GM21423 (cell line): ENCODE data around the gene VWA8.

Experiments
- ATAC-seq: cut with Tn5 transposase; IDR thresholded peaks from one replicate; pipeline ENCODE4 v1.9.1; 2021; ENCODE audit warnings: mild to moderate bottlenecking, moderate library complexity; ENCODE audit not compliant: unreplicated experiment

VWA8 gene

GRCh38 chr13:41960637-41961465 lies at the start of gene VWA8:
TSS of gene VWA8 (minus strand) at chr13:41961109. CDS start at chr13:41961015, 94 bp downstream.
- ATAC-seq: peak; percentile 88

GRCh38 chr13:42009057-42009456 lies 48.1 kb upstream of the VWA8 start:
- ATAC-seq: no peak

- no peak for ATAC-seq
Observed at GRCh38 chr13:42007844-42008243, 46.9 kb upstream of the VWA8 start.

- no peak for ATAC-seq
Observed at GRCh38 chr13:42002066-42002465, 41.2 kb upstream of the VWA8 start.

- ATAC-seq: no peak
Observed at GRCh38 chr13:42001580-42001979, 40.7 kb upstream of the VWA8 start.

- ATAC-seq: no peak
Observed at GRCh38 chr13:42000846-42001245, 39.9 kb upstream of the VWA8 start.

- ATAC-seq: no peak
Observed at GRCh38 chr13:41997396-41997795, 36.5 kb upstream of the VWA8 start.

- ATAC-seq: no peak
Observed at GRCh38 chr13:41995946-41996345, 35.0 kb upstream of the VWA8 start.

- no peak for ATAC-seq
Observed at GRCh38 chr13:41995336-41995735, 34.4 kb upstream of the VWA8 start.

GRCh38 chr13:41994696-41995095 lies 33.8 kb upstream of the VWA8 start:
- ATAC-seq: no peak

GRCh38 chr13:41991936-41992335 lies 31.0 kb upstream of the VWA8 start:
- ATAC-seq: no peak

GRCh38 chr13:41988244-41988643 lies 27.3 kb upstream of the VWA8 start:
- ATAC-seq: no peak

- no peak for ATAC-seq
Observed at GRCh38 chr13:41985788-41986508, 25.0 kb upstream of the VWA8 start.

- ATAC-seq: no peak
Observed at GRCh38 chr13:41981951-41982715, 21.2 kb upstream of the VWA8 start.

GRCh38 chr13:41978007-41978406 lies 17.1 kb upstream of the VWA8 start:
- no peak for ATAC-seq

- no peak for ATAC-seq
Observed at GRCh38 chr13:41976476-41976875, 15.6 kb upstream of the VWA8 start.

GRCh38 chr13:41974262-41974900 lies 13.5 kb upstream of the VWA8 start:
- ATAC-seq: no peak

- no peak for ATAC-seq
Observed at GRCh38 chr13:41973247-41973741, 12.4 kb upstream of the VWA8 start.

- no peak for ATAC-seq
Observed at GRCh38 chr13:41971848-41972247, 10.9 kb upstream of the VWA8 start.

- no peak for ATAC-seq
Observed at GRCh38 chr13:41970918-41971317, 10.0 kb upstream of the VWA8 start.

- no peak for ATAC-seq
Observed at GRCh38 chr13:41970022-41970421, 9.1 kb upstream of the VWA8 start.
